Esophagus squamous epithelium (tissue), 4 donors: ENCODE measurements around the gene FLT3.

ENCODE experiments used
- CTCF ChIP-seq, 6 experiments: fragments of 450-650 bp in 4 of 6; fragments of 200-600 bp in 2 of 6; sonication (generic) in 2 of 6; IDR thresholded peaks; one replicate each; pipeline ENCODE4 v1.5.1; 2016 to 2019; ENCODE audit warnings: antibody characterized with exemption in 6 of 6, mild to moderate bottlenecking in 4 of 6, moderate library complexity in 4 of 6
- POLR2A ChIP-seq, 4 donors: fragments of 450-650 bp; IDR thresholded peaks; one replicate each; pipeline ENCODE4 v1.6.1; 2017; ENCODE audit warnings: antibody characterized with exemption in 4 of 4, mild to moderate bottlenecking in 4 of 4, moderate library complexity in 3 of 4

- TF ChIP-seq CTCF (IDR thresholded peaks at IDR 0.05) (no peak), POLR2A (IDR thresholded peaks at IDR 0.05) (no peak)
Observed at GRCh38 chr13:28121224-28121623, 20.8 kb upstream of the FLT3 start.
